Superior temporal gyrus (tissue), 1 donor: ENCODE data around the gene ALDH6A1.
"Not testable (repeated sequence)": the region's sequence is repeated elsewhere in the genome, so short reads cannot be mapped to it uniquely, and the experiment has no call there.

ENCODE experiments used
- DNase-seq: peaks from one replicate; pipeline ENCODE4 v3.0.0-alpha.2; 2016; ENCODE audit errors: extremely low spot score

Gene ALDH6A1

DNA sequence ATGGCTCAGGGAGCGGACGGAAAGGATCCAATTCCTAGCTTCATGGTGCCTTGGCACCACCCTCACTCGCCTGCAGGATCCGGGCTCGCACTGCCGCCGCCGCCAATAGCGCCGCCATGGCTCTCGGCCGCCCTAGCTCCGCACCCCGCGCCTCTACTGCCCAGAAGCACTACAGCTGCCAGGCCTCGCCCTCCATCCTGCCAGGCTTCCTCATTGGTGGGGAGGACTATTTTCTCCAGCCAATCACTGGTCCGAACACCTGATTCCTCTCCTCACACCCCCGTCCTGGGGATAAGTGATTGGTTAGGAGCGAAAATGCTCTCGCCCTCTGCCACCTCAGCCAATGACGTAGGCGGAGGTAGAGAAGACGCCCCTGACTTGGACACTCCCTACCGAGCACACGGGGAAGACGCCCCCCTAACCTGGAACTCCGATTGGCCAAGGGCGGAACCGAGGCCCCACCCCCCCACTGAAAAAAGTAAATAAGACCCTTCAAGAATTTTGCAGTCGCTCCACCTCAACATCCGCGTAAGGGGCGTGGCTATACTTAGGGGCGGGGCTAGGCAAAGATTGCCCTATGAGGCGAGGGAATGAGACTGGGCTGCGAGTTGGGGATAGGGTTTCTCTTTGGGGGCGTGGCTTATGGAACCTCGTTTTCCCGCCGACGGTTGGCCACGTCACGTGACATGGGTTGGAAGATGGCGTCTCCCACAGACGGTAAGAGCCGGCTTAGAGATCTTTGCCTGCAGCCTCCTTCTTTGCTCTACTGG lies at the start of gene ALDH6A1, which contains the start of gene LIN52:
Gene ALDH6A1 (minus strand): TSS at position 177 of the 770 bp plus-strand sequence. CDS start 59 bp downstream, at position 118.
Gene LIN52 (plus strand): TSS at position 680 of the 770 bp plus-strand sequence. CDS start 19 bp downstream, at position 699.
- peak; percentile 100 for DNase-seq

DNA sequence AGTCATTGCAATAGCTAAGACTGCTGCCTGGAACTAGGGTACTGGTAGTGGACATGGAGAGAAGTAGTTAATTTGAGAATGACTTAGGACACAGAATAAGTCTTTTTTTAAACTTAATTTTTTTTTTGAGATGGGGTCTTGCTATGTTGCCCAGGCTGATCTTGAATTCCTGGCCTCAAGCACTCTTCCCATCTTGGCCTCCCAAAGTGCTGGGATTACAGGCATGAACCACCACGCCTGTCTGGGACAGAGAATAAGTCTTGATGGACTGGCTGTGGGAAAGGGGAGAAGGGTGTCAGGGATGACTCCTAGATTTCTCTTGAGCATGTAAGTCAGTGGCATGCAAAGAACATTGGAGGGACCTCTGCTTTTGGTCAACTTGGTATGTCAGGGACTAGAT lies 43.4 kb upstream of the ALDH6A1 start:
- no peak for DNase-seq

GRCh38 chr14:74126315-74127013 lies 42.2 kb upstream of the ALDH6A1 start:
- no peak for DNase-seq

DNA sequence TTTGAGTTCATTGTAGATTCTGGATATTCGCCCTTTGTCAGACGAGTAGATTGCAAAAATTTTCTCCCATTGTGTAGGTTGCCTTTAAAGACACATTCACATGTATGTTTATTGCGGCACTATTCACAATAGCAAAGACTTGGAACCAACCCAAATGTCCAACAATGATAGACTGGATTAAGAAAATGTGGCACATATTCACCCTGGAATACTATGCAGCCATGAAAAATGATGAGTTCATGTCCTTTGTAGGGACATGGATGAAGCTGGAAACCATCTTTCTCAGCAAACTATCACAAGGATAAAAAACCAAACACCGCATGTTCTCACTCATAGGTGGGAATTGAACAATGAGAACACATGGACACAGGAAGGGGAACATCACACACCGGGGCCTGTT lies 41.2 kb upstream of the ALDH6A1 start:
- not testable (repeated sequence) for DNase-seq

- DNase-seq, result peak; percentile 79
These were observed 27.4 kb upstream of the ALDH6A1 start for GRCh38 chr14:74111395-74112216.

- no peak for DNase-seq
These were observed 25.1 kb upstream of the ALDH6A1 start for GRCh38 chr14:74109369-74109768.

- no peak for DNase-seq
These were observed 21.1 kb upstream of the ALDH6A1 start for GRCh38 chr14:74105381-74105780.

DNA sequence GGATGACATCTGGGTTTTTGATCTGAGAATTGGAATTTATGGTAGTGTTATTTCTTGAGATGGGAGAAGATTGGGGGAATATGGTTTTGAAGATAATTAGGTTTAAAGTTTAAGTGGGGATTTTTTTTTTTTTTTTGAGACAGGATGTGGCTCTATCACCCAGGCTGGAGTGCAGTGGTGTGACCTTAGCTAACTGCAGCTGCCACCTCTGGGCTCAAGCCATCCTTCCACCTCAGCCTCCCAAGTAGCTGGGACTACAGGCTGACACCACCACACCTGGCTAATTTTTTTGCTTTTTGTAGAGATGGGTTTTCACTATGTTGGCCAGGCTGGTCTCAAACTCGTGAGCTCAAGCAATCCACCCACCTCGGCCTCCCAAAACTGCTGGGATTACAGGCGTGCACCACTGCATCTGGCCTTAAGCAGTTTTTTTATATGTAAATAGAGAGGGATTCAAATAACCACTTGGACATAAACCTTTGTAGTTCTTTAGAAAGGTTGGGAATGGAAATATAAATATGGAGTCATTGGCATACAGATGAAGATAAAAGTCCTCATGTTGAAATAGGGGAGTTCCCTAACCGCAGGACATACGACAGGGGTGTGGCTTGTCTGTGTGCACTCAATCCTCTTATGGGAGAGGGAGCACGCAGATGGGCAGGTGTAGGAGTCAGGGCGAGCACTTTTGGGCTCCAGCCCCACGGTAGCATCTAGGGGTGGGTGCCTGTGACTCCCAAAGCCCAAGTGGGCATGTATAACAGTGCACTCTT lies 5.2 kb upstream of the ALDH6A1 start:
- no peak for DNase-seq

DNA sequence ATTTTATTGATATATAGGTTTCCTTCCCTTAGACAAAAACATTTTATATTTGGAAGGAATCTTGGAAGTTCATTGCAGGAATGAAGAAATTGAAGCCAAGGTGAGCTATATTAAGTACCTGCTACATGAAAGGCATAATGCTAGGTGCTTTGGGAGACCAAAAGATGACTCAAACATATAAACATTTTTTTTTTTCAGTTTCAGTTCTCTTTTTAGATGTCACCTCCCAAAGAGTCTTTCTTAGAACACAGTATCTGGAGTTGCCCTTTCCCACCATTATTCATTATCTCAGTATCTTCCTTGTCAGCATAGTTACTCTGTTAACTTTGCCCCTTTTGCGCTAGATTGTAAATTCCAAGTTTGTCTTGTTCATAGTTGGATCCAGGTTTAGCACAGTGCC lies 1.6 kb upstream of the ALDH6A1 start:
- DNase-seq, result no peak

DNA sequence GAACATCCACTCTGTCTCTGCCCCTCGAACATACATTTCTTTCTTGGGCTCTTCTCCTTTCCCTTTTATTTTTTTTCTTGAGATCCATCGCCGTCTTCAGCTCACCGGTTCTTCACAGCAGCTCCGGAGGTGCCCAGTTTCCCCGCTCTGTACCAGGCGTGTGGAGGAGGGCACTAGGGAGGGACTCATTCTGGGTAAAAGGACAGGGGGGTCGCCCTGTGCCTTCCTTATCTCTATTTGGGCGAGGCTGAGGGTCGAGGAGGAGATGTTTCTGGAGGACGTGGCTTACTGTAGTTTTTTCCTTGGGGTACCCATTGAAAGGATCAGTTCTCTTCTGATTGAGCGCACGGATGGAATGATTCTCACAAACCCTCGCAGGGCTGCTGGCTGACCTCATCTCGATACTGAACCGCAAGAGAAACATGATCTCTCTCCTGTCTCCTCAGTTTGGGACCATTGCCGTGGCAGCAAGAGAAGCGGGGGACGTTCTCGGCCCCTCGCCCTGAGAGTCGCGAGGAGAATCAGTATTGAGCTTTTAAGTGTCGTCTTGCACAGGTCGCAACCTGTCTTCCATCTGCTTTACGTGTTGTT lies 889 bp upstream of the ALDH6A1 start:
- DNase-seq, result no peak

DNA sequence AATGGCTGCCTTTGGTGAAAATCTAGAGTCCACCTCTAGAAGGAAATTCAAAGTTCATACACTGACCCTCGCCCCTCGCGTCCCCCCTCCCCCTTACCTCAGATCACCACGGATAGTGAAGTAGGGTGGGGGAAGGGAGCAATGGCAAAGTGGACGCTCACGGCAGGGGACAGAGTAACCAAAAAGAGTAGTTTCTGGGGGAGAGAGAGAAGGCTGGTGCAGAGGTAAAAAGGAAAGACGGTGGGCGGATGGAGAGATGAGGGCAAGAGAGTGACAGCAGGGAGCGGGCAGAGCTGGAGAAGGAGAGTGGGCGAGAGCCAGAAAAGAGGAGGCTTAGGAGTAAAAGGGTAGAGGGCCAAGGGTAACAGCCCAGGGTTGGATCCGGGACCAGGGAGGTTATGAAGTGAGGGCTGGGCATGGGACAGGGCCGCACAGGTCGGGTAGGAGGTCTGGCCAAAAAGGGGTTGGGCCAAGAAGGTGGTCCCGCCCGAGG lies 423 bp downstream of the ALDH6A1 start:
- DNase-seq, result no peak

DNA sequence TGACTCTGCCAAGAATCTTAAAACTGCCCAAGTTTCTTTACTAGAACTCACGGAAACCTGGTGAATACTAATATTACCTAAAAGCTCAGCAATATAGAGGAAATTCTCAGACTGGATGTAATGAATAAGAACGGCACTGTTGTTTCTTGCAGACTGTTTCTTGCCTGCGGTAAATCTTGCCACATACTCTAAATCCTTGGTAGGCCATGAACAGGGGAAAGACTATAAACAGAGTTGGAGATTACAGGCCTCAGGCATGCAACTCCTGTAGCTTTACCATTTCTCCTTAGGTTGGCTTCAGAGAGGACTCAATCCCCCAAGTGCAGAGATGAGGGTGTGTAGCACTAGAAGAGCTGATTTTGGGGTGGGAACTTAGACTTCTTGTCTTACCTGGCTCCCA lies 1.1 kb downstream of the ALDH6A1 start:
- no peak for DNase-seq

DNA sequence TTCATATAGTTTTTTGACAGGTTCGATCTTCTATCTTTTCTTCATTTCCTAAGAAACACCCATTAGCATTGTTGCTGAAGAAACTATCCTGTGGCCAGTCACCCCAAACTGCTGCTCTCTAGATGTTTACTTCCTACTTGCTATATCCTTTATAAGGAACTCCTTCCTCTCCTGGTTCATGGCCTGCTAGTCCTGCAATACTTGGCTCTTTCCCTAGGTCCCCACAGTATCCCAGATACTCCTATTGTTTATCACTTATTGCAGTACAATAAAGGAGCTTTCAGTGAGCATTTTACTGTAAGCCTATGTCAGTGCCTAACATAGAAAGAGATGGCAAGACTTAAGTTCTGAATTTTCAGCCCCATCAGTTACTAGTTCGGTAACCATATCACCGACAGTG lies 2.8 kb downstream of the ALDH6A1 start:
- DNase-seq, result no peak

GRCh38 chr14:74080820-74081460 lies 3.3 kb downstream of the ALDH6A1 start:
- DNase-seq, result no peak

GRCh38 chr14:74077401-74077800 lies 6.9 kb downstream of the ALDH6A1 start:
- no peak for DNase-seq

DNA sequence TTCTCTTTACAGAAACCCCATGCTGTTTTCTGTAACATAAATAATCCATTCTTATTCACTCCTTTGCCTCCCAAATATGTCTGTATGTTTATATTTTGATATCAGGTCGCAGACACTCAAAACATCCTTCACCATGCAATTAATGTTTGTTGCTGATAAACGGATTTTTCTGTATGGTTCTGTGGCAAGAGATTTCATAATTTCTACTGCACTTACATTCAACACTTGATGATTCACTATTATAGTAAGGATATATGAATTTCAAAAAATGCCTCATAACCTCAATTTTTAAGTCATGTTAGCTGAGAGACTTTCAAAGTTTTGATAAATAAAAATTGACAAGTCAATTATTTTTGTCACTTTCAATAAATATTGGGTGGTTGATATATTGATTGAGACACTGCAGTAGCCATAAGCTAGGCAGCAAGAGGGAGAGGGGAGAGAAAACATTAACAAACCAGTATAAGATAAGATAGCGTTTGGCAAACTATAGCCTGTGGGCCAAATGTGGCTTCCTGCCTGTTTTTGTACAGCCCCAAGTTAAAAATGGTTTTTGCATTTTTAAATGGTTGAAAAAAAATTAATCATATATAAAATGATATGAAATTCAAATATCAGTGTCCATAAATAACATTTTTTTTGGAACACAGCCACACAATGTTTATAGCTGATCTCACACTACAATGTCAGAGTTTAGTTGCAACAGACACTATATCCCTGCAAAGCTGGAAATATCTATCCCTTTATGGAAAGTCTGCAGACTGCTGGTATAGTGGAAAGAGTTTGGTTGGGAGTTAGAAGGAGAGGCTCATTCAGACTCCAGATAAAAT lies 18.3 kb downstream of the ALDH6A1 start:
- no peak for DNase-seq

DNA sequence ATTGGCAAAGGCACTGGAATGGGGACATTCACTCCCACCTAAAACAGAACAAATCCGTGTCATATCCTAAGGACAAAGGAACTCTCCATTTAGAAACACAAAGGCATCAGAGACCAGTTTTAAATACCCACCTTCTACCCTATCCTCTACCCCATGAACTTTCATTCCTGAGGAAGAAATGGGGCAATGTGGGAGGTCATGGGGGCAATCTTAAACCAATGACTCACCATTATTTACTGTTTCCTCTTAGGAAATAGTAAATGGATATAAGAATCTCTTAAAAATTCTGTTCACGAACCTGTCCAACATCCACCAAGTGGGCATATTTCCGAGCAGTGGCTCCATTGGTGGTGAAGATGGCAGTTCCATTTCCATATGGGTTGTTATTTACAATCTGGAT lies 19.4 kb downstream of the ALDH6A1 start:
- DNase-seq, result no peak

DNA sequence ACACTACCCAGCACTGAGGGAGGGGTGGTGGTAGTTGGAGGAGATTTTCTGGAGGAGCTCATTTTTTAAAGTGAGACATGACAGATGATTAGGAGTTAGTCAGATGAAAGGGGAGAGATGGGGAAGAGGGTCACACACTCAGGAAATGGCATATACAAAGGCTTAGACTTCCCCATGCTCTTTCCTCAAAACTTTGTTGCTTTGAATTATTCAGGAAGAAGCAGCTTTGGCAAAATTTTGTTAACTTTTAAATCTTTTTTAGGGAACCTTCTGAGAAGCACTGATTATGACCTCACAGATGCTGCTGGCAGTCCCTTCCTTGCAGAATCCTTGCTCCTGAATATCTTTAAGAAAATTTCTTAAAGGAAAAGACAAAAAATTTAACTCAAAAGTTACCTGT lies 19.8 kb downstream of the ALDH6A1 start:
- no peak for DNase-seq

- no peak for DNase-seq
These were observed 21.5 kb downstream of the ALDH6A1 start for GRCh38 chr14:74062809-74063150.
